ENCODE measurements around the gene MAD2L2. TPM values are rescaled to one million over a fixed set of nuclear protein-coding genes. Genes with fewer than 3 reads are reported as not detected.

The MAD2L2 gene
- total RNA-seq, 1 experiment from 2014 or later, result 127 TPM

GRCh38 chr1:11647333-11647732, 33.6 kb downstream of the MAD2L2 start:
- CTCF ChIA-PET, result no interaction called here
- ATAC-seq (no peak), DNase-seq (no peak)
- no peak overlapping the region for H3K9ac ChIP-seq (ENCODE audit: low read length)
- no peak overlapping the region for H3K27ac ChIP-seq (ENCODE audit: low read length)
- H2AFZ ChIP-seq (ENCODE audit: low read length), result no peak overlapping the region
- no peaks in the 10 kb centered on the region for H3K9me2 ChIP-seq (replicated peaks; ENCODE audit: low read length)
- H3K4me2 ChIP-seq (ENCODE audit: low read length), result no peak overlapping the region
- POLR2A ChIA-PET (ENCODE audit: unreplicated experiment), result no interaction called here
- no peaks in the 10 kb centered on the region for H4K20me1 ChIP-seq (ENCODE audit: low read length)
- H3K79me2 ChIP-seq (ENCODE audit: low read length), result no peaks in the 10 kb centered on the region
- no peaks in the 10 kb centered on the region for H3K36me3 ChIP-seq (ENCODE audit: low read depth, low read length)
- no peak overlapping the region for H3K4me3 ChIP-seq (ENCODE audit: low read length)
- H3K27me3 ChIP-seq (ENCODE audit: low read length), result no peaks in the 10 kb centered on the region
- TF ChIP-seq, protein P1, sequence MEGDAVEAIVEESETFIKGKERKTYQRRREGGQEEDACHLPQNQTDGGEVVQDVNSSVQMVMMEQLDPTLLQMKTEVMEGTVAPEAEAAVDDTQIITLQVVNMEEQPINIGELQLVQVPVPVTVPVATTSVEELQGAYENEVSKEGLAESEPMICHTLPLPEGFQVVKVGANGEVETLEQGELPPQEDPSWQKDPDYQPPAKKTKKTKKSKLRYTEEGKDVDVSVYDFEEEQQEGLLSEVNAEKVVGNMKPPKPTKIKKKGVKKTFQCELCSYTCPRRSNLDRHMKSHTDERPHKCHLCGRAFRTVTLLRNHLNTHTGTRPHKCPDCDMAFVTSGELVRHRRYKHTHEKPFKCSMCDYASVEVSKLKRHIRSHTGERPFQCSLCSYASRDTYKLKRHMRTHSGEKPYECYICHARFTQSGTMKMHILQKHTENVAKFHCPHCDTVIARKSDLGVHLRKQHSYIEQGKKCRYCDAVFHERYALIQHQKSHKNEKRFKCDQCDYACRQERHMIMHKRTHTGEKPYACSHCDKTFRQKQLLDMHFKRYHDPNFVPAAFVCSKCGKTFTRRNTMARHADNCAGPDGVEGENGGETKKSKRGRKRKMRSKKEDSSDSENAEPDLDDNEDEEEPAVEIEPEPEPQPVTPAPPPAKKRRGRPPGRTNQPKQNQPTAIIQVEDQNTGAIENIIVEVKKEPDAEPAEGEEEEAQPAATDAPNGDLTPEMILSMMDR (conservative IDR thresholded peaks at IDR 0.05; ENCODE audit: low read depth, low read length), result no peak
- TF ChIP-seq EZH2 (IDR thresholded peaks at IDR 0.05; ENCODE audit: low read length, unreplicated experiment) (no peak), EZH2phosphoT487 (IDR thresholded peaks at IDR 0.05; ENCODE audit: borderline replicate concordance, low read length) (no peak)
- H3F3A ChIP-seq (ENCODE audit: low read length, unreplicated experiment), result no peaks in the 10 kb centered on the region
- H3K9me3 ChIP-seq (ENCODE audit: low read length), result no peaks in the 10 kb centered on the region
- intact Hi-C loops (cut with micrococcal nuclease), result loop anchor here (10.0 kb wide), 1 partner anchor 363 kb away; no protein-coding TSS in a partner anchor
- no TSS peak for BruUV-seq (replicated peaks)
- peaks cover 9% of the 10 kb centered on the region; the same call in 1 of the 2 replicates for H3K4me1 ChIP-seq (ENCODE audit: insufficient read depth, low read length)

GRCh38 chr1:11646317-11646716, 34.6 kb downstream of the MAD2L2 start:
- H3K79me2 ChIP-seq (ENCODE audit: low read length), result no peaks in the 10 kb centered on the region
- POLR2A ChIA-PET (ENCODE audit: unreplicated experiment), result no interaction called here
- H3K27ac ChIP-seq (ENCODE audit: low read length), result no peak overlapping the region
- no peak for ATAC-seq
- no peaks in the 10 kb centered on the region for H3F3A ChIP-seq (ENCODE audit: low read length, unreplicated experiment)
- H3K4me1 ChIP-seq (ENCODE audit: insufficient read depth, low read length), result peaks cover 9% of the 10 kb centered on the region; the same call in 1 of the 2 replicates
- CTCF ChIA-PET, result interaction anchor here (0.5 to 1.2 kb wide), 7 partner anchors 18 to 671 kb away, joined by 3 to 12 read pairs (median 5); partner anchors contain the start of gene FBXO6
- H4K20me1 ChIP-seq (ENCODE audit: low read length), result no peaks in the 10 kb centered on the region
- no peak for DNase-seq
- H3K9ac ChIP-seq (ENCODE audit: low read length), result no peak overlapping the region
- no peak overlapping the region for H3K4me3 ChIP-seq (ENCODE audit: low read length)
- no peak overlapping the region for H2AFZ ChIP-seq (ENCODE audit: low read length)
- no peaks in the 10 kb centered on the region for H3K36me3 ChIP-seq (ENCODE audit: low read depth, low read length)
- TF ChIP-seq EZH2phosphoT487 (IDR thresholded peaks at IDR 0.05; ENCODE audit: borderline replicate concordance, low read length) (no peak), EZH2 (IDR thresholded peaks at IDR 0.05; ENCODE audit: low read length, unreplicated experiment) (no peak)
- TF ChIP-seq, protein P1 (conservative IDR thresholded peaks at IDR 0.05; ENCODE audit: low read depth, low read length), result no peak
- no peaks in the 10 kb centered on the region for H3K9me3 ChIP-seq (ENCODE audit: low read length)
- BruUV-seq (replicated peaks), result no TSS peak
- no peak overlapping the region for H3K4me2 ChIP-seq (ENCODE audit: low read length)
- no peaks in the 10 kb centered on the region for H3K27me3 ChIP-seq (ENCODE audit: low read length)
- intact Hi-C loops (cut with micrococcal nuclease), result loop anchor here (10.0 kb wide), 1 partner anchor 362 kb away; no protein-coding TSS in a partner anchor
- no peaks in the 10 kb centered on the region for H3K9me2 ChIP-seq (replicated peaks; ENCODE audit: low read length)

GRCh38 chr1:11645670-11646265, 35.2 kb downstream of the MAD2L2 start:
- no peaks in the 10 kb centered on the region for H4K20me1 ChIP-seq (ENCODE audit: low read length)
- ATAC-seq (peak; percentile 70), DNase-seq (peak; percentile 85)
- intact Hi-C loops (cut with micrococcal nuclease), result loop anchor here (1.0 to 10.0 kb wide), 2 partner anchors 361 to 608 kb away; no protein-coding TSS in a partner anchor
- H3K9me3 ChIP-seq (ENCODE audit: low read length), result no peaks in the 10 kb centered on the region
- H3K9ac ChIP-seq (ENCODE audit: low read length), result no peak overlapping the region
- H3K27ac ChIP-seq (ENCODE audit: low read length), result no peak overlapping the region
- H3K4me1 ChIP-seq (ENCODE audit: insufficient read depth, low read length), result peaks cover 7% of the 10 kb centered on the region; the same call in 1 of the 2 replicates
- H3K36me3 ChIP-seq (ENCODE audit: low read depth, low read length), result no peaks in the 10 kb centered on the region
- no peaks in the 10 kb centered on the region for H3K9me2 ChIP-seq (replicated peaks; ENCODE audit: low read length)
- H3F3A ChIP-seq (ENCODE audit: low read length, unreplicated experiment), result no peaks in the 10 kb centered on the region
- no peaks in the 10 kb centered on the region for H3K27me3 ChIP-seq (ENCODE audit: low read length)
- H2AFZ ChIP-seq (ENCODE audit: low read length), result no peak overlapping the region
- no peaks in the 10 kb centered on the region for H3K79me2 ChIP-seq (ENCODE audit: low read length)
- H3K4me2 ChIP-seq (ENCODE audit: low read length), result no peak overlapping the region
- CTCF ChIA-PET, result interaction anchor here (0.5 to 1.2 kb wide), 7 partner anchors 19 to 671 kb away, joined by 3 to 12 read pairs (median 5); partner anchors contain the start of gene FBXO6
- no peak overlapping the region for H3K4me3 ChIP-seq (ENCODE audit: low read length)
- POLR2A ChIA-PET (ENCODE audit: unreplicated experiment), result no interaction called here
- TF ChIP-seq, protein P1 (conservative IDR thresholded peaks at IDR 0.05; ENCODE audit: low read depth, low read length), result peak; percentile 73
- no peak for TF ChIP-seq EZH2phosphoT487 (IDR thresholded peaks at IDR 0.05; ENCODE audit: borderline replicate concordance, low read length)
- no peak for TF ChIP-seq EZH2 (IDR thresholded peaks at IDR 0.05; ENCODE audit: low read length, unreplicated experiment)
- BruUV-seq (replicated peaks), result no TSS peak
